Fibroblast of pulmonary artery (primary cell): ENCODE results near the gene RACK1.
"Not testable (repeated sequence)": the region's sequence is repeated elsewhere in the genome, so short reads cannot be mapped to it uniquely, and the experiment has no call there.

Experiments used
- DNase-seq: peaks from one replicate; pipeline ENCODE4 v3.0.0-alpha.2; 2010; ENCODE audit warnings: low read depth
- H3K4me3 ChIP-seq: replicated peaks from 2 replicates; pipeline ENCODE4 v1.5.1; 2011; ENCODE audit warnings: low read depth, mild to moderate bottlenecking, control low read depth, low read length, moderate library complexity
- TF ChIP-seq, protein P1 (sequence below): IDR thresholded peaks from 2 replicates; pipeline ENCODE4 v1.5.1; 2011; ENCODE audit warnings: mild to moderate bottlenecking, control low read depth, low read length, inconsistent platforms; ENCODE audit errors: missing control alignments

The RACK1 gene

DNA sequence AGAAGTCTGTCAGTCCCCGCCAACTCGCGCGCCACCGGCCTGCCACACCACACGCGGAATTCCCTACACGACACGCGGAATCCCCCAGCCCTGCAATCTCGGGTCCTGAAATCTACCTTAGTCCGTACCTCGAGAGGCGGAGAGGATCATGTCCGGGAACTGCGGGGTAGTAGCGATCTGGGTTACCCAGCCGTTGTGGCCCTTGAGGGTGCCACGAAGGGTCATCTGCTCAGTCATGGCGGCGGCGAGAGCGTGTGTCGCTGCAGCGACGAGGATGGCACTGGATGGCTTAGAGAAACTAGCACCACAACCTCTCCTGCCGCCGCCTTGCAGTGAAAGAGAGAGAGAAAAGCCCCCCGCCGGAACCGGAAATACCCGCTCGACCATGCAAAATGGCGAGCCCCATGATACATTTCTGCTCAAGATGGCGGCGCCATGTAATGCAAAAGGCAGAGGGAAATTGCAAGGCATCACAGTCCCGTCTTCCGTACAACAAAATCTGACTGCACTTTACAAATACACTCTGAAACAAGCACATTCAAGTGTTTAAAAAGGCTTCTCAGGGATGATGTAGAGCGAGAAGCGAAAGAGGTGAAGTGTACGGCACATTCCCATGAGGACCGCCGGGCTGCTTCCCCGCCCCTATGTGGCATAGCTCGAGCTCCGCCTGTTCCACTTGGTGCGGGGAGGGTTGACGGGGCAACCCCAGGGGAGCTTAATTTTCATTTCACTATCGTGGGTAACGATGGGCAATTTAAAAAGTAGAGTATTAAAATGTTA lies at the start of gene RACK1:
TSS of gene RACK1 (minus strand) at position 343 of the 780 bp plus-strand sequence. CDS start at position 237, 106 bp downstream.
- peak; percentile 90 for DNase-seq
- H3K4me3 ChIP-seq: peak within 1 kb of the TSS; percentile 99
- TF ChIP-seq, protein P1, sequence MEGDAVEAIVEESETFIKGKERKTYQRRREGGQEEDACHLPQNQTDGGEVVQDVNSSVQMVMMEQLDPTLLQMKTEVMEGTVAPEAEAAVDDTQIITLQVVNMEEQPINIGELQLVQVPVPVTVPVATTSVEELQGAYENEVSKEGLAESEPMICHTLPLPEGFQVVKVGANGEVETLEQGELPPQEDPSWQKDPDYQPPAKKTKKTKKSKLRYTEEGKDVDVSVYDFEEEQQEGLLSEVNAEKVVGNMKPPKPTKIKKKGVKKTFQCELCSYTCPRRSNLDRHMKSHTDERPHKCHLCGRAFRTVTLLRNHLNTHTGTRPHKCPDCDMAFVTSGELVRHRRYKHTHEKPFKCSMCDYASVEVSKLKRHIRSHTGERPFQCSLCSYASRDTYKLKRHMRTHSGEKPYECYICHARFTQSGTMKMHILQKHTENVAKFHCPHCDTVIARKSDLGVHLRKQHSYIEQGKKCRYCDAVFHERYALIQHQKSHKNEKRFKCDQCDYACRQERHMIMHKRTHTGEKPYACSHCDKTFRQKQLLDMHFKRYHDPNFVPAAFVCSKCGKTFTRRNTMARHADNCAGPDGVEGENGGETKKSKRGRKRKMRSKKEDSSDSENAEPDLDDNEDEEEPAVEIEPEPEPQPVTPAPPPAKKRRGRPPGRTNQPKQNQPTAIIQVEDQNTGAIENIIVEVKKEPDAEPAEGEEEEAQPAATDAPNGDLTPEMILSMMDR: no peak

DNA sequence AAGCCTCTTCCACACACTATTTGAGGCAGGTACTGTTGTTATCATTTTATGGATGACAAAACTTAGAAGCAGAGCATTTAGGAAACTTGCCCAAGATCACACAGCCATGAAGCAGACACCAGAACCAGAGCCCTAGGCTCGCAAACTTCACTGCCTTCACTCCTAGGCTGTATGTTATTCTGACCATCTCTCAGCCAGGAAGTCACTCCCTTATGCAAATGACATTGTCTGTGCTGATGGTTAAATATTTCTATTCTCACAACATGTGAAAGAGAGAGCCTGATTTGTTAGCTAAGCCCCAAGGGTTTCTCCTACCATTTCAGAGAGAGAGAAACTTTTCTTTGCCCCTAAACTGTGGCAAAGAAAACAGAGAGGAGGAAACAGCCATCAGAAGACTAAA lies 43.6 kb upstream of the RACK1 start:
- not testable (repeated sequence) for DNase-seq, H3K4me3 ChIP-seq

DNA sequence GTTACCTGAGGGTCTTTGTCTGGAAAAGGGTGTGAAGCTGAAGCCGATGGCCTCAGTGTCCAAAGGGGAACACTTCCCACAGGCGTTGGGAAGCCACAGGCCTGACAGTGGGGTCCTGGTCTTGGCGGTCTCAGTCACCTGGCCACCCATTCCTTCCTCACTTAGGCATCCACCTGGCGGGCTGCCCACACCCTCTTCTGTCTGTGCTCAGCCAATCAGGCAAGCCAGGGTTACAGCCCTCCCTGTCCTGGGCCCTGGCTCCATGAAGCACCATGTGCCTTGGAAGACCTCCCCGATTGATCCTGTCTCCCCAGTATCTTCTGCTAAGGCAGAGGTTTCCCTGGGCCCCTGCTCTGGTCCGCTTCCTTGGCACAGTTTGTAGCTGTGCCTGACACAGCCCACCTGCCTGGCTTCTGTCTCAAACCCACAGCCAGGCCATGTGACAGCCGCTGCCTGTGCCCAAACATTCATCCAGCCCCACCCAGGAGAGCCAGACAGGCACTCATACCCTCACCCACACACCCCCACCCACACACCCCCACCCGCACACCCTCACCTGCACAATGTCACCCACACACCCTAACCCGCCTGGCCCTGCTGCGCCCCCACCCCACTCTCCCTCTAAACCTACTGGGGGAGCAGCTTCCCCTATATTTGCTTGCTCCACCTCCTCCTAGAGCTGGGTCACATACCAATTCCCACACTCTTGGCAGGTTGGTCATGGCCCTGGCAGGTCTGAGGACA lies 42.4 kb upstream of the RACK1 start:
- not testable (repeated sequence) for DNase-seq, H3K4me3 ChIP-seq

DNA sequence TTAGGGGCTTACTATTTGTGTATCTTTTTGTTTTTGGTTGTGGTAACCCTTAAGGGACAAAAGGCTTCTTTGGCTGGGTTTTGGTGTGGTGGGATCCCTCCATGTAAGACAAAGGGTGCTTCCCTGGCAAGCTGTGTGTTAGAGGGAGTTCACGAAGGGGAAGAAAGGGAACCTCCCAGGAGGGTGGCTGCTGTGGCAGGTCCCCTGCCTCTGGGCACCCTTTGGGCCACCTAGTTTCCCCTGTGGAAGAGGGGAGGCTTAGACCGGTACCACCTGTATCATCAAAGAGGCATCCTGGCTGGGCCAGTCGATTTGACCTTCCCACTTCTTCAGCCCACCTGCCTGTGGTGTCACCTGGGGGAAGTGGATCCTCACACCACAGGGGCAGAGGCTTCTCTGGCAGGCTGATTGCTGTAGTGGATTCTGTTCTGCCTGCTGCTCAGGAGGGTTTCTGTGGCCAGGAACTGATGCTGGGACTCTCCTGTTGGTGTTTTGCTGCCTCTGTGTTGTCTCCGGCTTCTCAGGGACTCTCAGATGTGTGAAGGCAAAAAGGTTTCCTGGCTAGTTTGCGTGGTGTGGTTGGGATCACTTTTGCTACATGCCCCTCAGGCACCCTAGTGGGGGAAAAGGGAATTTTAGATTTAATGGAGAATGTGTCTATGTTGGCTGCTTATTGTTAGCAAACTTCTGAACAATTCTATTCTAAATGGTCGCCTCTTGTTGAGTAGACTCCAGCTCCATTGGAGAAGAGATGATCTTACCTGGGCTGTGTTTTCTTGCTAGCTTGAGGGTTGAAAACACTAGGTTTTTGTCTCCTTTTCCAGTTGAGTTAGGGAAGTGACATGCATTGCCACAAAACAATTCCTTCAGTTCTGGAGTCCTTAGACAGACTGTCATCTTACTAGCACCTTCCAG lies 40.4 kb upstream of the RACK1 start:
- not testable (repeated sequence) for H3K4me3 ChIP-seq

DNA sequence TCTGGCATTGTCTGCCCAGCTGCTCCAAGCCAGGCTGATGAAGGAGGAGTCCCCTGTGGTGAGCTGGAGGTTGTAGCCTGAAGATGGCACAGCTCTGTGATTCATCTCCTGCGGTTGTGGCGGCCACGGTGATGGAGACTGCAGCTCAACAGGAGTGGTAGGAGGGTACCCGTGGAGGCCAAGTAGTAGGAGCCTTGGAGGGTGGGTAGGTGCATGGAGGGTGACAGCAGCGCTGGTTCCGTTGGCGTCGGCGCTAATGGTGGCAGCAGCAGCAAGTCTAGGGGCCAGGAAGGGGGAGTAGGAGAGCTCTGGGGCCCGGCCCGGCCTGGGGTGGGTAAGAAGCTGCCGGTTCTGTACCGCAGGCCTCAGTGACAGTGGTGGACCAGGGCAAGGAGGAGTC lies 39.6 kb upstream of the RACK1 start:
- no peak for DNase-seq
- TF ChIP-seq, protein P1: no peak

More for the DNA sequence above, 40.4 kb upstream of the RACK1 start:
- not testable (repeated sequence) for DNase-seq

DNA sequence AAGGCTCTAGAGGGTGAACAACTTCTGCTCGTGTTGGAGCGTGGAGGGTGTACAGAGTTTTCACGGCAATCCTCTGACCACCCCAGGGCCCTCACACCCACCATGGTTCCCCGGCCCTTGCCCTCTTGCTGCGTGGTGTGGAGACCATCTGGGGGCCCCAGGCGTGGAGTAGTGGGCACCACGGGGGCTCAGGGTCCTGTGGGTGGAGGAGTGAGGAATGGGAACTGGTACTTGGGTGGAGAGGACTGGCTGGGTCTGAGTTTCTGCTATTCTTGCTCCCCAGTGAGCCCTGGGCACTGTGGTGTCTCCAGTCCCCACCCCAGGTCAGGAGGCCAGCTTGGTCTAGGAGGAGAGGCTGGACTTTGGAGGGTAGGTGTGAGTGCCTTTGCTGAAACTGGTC lies 39.2 kb upstream of the RACK1 start:
- no peak for DNase-seq
- TF ChIP-seq, protein P1: no peak
- H3K4me3 ChIP-seq: no peak overlapping the region

More for the DNA sequence above, 39.6 kb upstream of the RACK1 start:
- no peak overlapping the region for H3K4me3 ChIP-seq

DNA sequence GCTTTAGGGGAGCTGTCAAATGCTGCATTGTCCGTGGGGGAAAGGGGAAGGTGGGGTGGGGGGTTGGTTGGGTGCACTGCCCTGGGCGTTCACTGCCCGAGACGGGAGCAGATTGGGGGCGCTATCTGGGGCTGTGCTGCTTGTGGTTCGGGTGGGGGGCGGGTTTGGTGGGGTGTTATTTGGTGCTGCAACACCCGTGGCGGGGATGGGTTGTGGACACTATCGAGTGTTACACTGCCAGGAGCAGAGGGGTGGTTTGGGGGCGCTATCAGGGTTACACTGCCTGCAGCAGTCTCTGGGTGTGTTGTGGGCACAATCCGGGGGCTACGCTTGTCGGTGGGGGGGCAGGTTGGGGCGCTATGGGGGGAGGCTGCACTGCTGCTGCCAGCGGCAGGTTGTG lies 38.7 kb upstream of the RACK1 start:
- H3K4me3 ChIP-seq, DNase-seq: not testable (repeated sequence)

DNA sequence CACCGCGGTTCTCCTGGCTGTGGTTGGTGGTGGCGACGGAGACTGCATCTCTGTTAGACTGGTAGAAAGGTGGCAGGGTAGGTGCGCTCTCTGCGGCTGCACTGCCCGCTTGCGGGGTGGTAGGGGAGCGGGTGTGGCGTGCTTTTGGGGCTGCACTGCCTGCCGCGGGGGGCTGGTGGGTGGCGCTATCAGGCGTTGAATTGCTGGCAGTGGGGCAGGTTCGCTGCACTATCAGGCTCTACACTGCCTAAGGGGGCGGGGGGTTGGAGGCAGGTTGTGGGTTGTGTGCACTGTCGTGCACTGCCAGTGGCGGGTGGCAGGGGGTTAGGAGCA lies 38.2 kb upstream of the RACK1 start:
- TF ChIP-seq, protein P1: no peak
- H3K4me3 ChIP-seq: no peak overlapping the region
- no peak for DNase-seq
